Smooth muscle cell (in vitro differentiated cells): ENCODE results near the gene NUDT22. TPM values are rescaled to one million over a fixed set of nuclear protein-coding genes. Genes with fewer than 3 reads are reported as not detected.

Source experiments
- DNase-seq: peaks from one replicate; lab custom pipeline; 2025; ENCODE audit not compliant: unreplicated experiment; lab: John Stamatoyannopoulos, UW
- H2AFZ ChIP-seq: fragments of 200-600 bp; sonication (generic); 2 replicates; pipeline ENCODE4 v1.6.0; 2016; ENCODE audit warnings: antibody characterized with exemption, low read depth, mild to moderate bottlenecking
- H3F3A ChIP-seq: fragments of 200-600 bp; sonication (generic); 2 replicates; pipeline ENCODE4 v1.6.0; 2017; ENCODE audit warnings: antibody characterized with exemption, low read depth
- H3K27ac ChIP-seq: fragments of 200-600 bp; sonication (generic); 2 replicates; pipeline ENCODE4 v1.5.1; 2016; ENCODE audit warnings: low read depth, mild to moderate bottlenecking
- H3K27me3 ChIP-seq: fragments of 200-600 bp; sonication (generic); 2 replicates; pipeline ENCODE4 v1.6.1; 2016; ENCODE audit warnings: low read depth, mild to moderate bottlenecking
- H3K36me3 ChIP-seq: fragments of 200-600 bp; sonication (generic); 2 replicates; pipeline ENCODE4 v1.5.1; 2016; ENCODE audit warnings: low read depth
- H3K4me1 ChIP-seq: fragments of 200-600 bp; sonication (generic); 2 replicates; pipeline ENCODE4 v1.5.1; 2016; ENCODE audit warnings: low read depth
- H3K4me2 ChIP-seq: fragments of 200-600 bp; sonication (generic); 2 replicates; pipeline ENCODE4 v1.6.0; 2016; ENCODE audit warnings: mild to moderate bottlenecking
- H3K4me3 ChIP-seq: fragments of 200-600 bp; sonication (generic); 2 replicates; pipeline ENCODE4 v1.5.1; 2016; ENCODE audit warnings: mild to moderate bottlenecking
- H3K79me2 ChIP-seq: fragments of 200-600 bp; sonication (generic); 2 replicates; pipeline ENCODE4 v1.6.0; 2016; ENCODE audit warnings: low read depth, mild to moderate bottlenecking
- H3K9ac ChIP-seq: fragments of 200-600 bp; sonication (generic); 2 replicates; pipeline ENCODE4 v1.6.0; 2016; ENCODE audit warnings: low read depth
- H3K9me3 ChIP-seq: fragments of 200-600 bp; sonication (generic); replicated peaks from 2 replicates; pipeline ENCODE4 v1.5.1; 2016; ENCODE audit warnings: low read depth
- H4K20me1 ChIP-seq: fragments of 200-600 bp; sonication (generic); 2 replicates; pipeline ENCODE4 v1.6.0; 2016; ENCODE audit warnings: low read depth
- CTCF ChIP-seq: fragments of 200-600 bp; sonication (generic); IDR thresholded peaks from 2 replicates; pipeline ENCODE4 v1.5.1; 2017; ENCODE audit warnings: borderline replicate concordance, mild to moderate bottlenecking, antibody characterized with exemption; ENCODE audit not compliant: insufficient read depth, poor library complexity, severe bottlenecking
- WGBS: methylation state at CpG from one replicate; pipeline ENCODE4 v1.1.7; 2016; ENCODE audit warnings: low lambda C conversion rate; 5-methylcytosine and 5-hydroxymethylcytosine counted together
- polyA plus RNA-seq: library from polyadenylated mRNA; unstranded; fragments of >200 nt; fragmentation: Nextera tagmentation; extraction: Ambion mirVana; gene quantifications from 2 replicates; pipeline ENCODE4 v1.2.1, GENCODE V29; 2016
- total RNA-seq: library from RNA; depleted of rRNA; stranded (reverse); fragments of >200 nt; gene quantifications from 2 replicates; pipeline ENCODE4 v1.2.3, GENCODE V29; 2014

The NUDT22 gene
- total and polyA plus RNA-seq, 2 experiments from 2014 or later = 51.5 to 82.1 TPM

GRCh38 chr11:64254326-64254725 lies 28.3 kb downstream of the NUDT22 start:
- H3K36me3 ChIP-seq = no peaks in the 10 kb centered on the region
- no peak for TF ChIP-seq CTCF
- no peak for DNase-seq
- H3K27ac ChIP-seq = no peak overlapping the region
- H2AFZ ChIP-seq = no peak overlapping the region
- over 99% methylated on average over 7 of the region's 7 CpGs for WGBS
- no peak overlapping the region for H3K9ac ChIP-seq
- H3K4me3 ChIP-seq = no peak overlapping the region
- H3K27me3 ChIP-seq = no peaks in the 10 kb centered on the region
- H3F3A ChIP-seq = no peaks in the 10 kb centered on the region
- H4K20me1 ChIP-seq = peaks cover 30% of the 10 kb centered on the region
- H3K4me1 ChIP-seq = peaks cover 11% of the 10 kb centered on the region
- peaks cover 8% of the 10 kb centered on the region for H3K79me2 ChIP-seq
- no peak overlapping the region for H3K4me2 ChIP-seq
- H3K9me3 ChIP-seq = no peaks in the 10 kb centered on the region

GRCh38 chr11:64255135-64256128 lies 29.4 kb downstream of the NUDT22 start:
- no peak overlapping the region for H3K27ac ChIP-seq
- H3K27me3 ChIP-seq = no peaks in the 10 kb centered on the region
- peaks cover 30% of the 10 kb centered on the region for H4K20me1 ChIP-seq
- no peak overlapping the region for H3K4me2 ChIP-seq
- no peaks in the 10 kb centered on the region for H3K9me3 ChIP-seq
- 97% methylated on average over 30 of the region's 35 CpGs for WGBS
- DNase-seq = no peak
- H3K79me2 ChIP-seq = peaks cover 8% of the 10 kb centered on the region
- H3K4me1 ChIP-seq = peaks cover 4% of the 10 kb centered on the region
- no peaks in the 10 kb centered on the region for H3K36me3 ChIP-seq
- no peaks in the 10 kb centered on the region for H3F3A ChIP-seq
- TF ChIP-seq CTCF = no peak
- no peak overlapping the region for H2AFZ ChIP-seq
- no peak overlapping the region for H3K9ac ChIP-seq
- no peak overlapping the region for H3K4me3 ChIP-seq

- no peak for TF ChIP-seq CTCF
- WGBS = 96% methylated on average over 15 of the region's 15 CpGs
- H3K4me3 ChIP-seq = no peak overlapping the region
Measured at GRCh38 chr11:64256300-64256699, 30.2 kb downstream of the NUDT22 start.

More at GRCh38 chr11:64256300-64256699, 30.2 kb downstream of the NUDT22 start:
- no peak overlapping the region for H2AFZ ChIP-seq
- peaks cover 30% of the 10 kb centered on the region for H4K20me1 ChIP-seq
- H3K9ac ChIP-seq = no peak overlapping the region
- DNase-seq = no peak
- no peaks in the 10 kb centered on the region for H3K9me3 ChIP-seq
- H3K27ac ChIP-seq = no peak overlapping the region
- no peaks in the 10 kb centered on the region for H3K36me3 ChIP-seq
- H3F3A ChIP-seq = no peaks in the 10 kb centered on the region
- H3K79me2 ChIP-seq = peaks cover 8% of the 10 kb centered on the region
- H3K4me2 ChIP-seq = no peak overlapping the region
- no peaks in the 10 kb centered on the region for H3K27me3 ChIP-seq
- no peaks in the 10 kb centered on the region for H3K4me1 ChIP-seq
